ENCODE measurements around the gene LRRC8B. TPM values are rescaled to one million over a fixed set of nuclear protein-coding genes. Genes with fewer than 3 reads are reported as not detected.

Gene LRRC8B
- total and polyA plus RNA-seq, 2 of the 13 experiments (the other 11 are each of a cell fraction or from before 2014, with no cell fraction given) = 4.9 to 7.6 TPM

- 13% methylated on average over 8 of the region's 15 CpGs for WGBS (ENCODE audit: low lambda C conversion rate)
- H3K9me3 ChIP-seq (ENCODE audit: low read length) = no peaks in the 10 kb centered on the region
- DNase-seq (ENCODE audit: low spot score) (no peak), ATAC-seq (peak; percentile 73), FAIRE-seq (no peak)
- H3K79me2 ChIP-seq (ENCODE audit: insufficient read depth, low read length) = no peaks in the 10 kb centered on the region
- peak overlapping the region; percentile 75 for H3K4me2 ChIP-seq (ENCODE audit: low read depth, low read length)
- POLR2A ChIA-PET = no interaction called here
- peaks cover 29% of the 10 kb centered on the region for H3K4me1 ChIP-seq (ENCODE audit: insufficient read depth, low read length)
- H4K20me1 ChIP-seq (ENCODE audit: insufficient read depth, low read length) = no peaks in the 10 kb centered on the region
- in situ Hi-C loops (cut with HindIII; ENCODE audit: extremely low pct_ligation_motif_present, low pct_unique_long_range_greater_than_20kb) (no loop called here), intact Hi-C loops (cut with micrococcal nuclease; ENCODE audit: unreplicated experiment) (no loop called here)
- H3K4me3 ChIP-seq (replicated peaks in 1 of 3; ENCODE audit: insufficient read depth in 1 of 3, low read depth in 2 of 3, low read length in 3 of 3) = peak overlapping the region; percentile 30 to 71 (median 31)
- CTCF ChIA-PET (ENCODE audit: low intra/inter-chr PET ratio, low total read pairs) = no interaction called here
- H3K27ac ChIP-seq (ENCODE audit: extremely low read length, insufficient read depth, low read length) = no peak overlapping the region
- BruUV-seq (replicated peaks) = no TSS peak
- no peak overlapping the region for H2AFZ ChIP-seq (ENCODE audit: low read length)
- no peaks in the 10 kb centered on the region for H3K36me3 ChIP-seq (replicated peaks in 1 of 2; ENCODE audit: control insufficient read depth in 1 of 2, insufficient read depth in 2 of 2, low read length in 2 of 2)
- H3K27me3 ChIP-seq (ENCODE audit: control insufficient read depth in 1 of 2, insufficient read depth in 2 of 2, low read length in 2 of 2) = no peaks in the 10 kb centered on the region; a peak in 1 of 5 replicates
- peak overlapping the region; percentile 1; the same call in 1 of the 2 replicates for H3K9ac ChIP-seq (ENCODE audit: insufficient read depth, low read depth, low read length)
- TF ChIP-seq SALL1 (CRISPR knock-in tag; IDR thresholded peaks at IDR 0.05) (no peak), SP5 (CRISPR knock-in tag; IDR thresholded peaks at IDR 0.05; ENCODE audit: borderline replicate concordance, low read depth) (no peak), ZBTB21 (CRISPR knock-in tag; IDR thresholded peaks at IDR 0.05) (no peak), ELK4 (CRISPR knock-in tag; IDR thresholded peaks at IDR 0.05; ENCODE audit: borderline replicate concordance) (no peak), MBNL3 (CRISPR knock-in tag; conservative IDR thresholded peaks at IDR 0.05) (no peak), ZFP41 (CRISPR knock-in tag; IDR thresholded peaks at IDR 0.05; ENCODE audit: borderline replicate concordance) (no peak), MAFK (conservative IDR thresholded peaks at IDR 0.05 in 1 of 2, IDR thresholded peaks at IDR 0.05 in 1 of 2; ENCODE audit: low read length in 2 of 2) (no peak), JUND (CRISPR knock-in tag; IDR thresholded peaks at IDR 0.05) (no peak), MIER2 (CRISPR knock-in tag; IDR thresholded peaks at IDR 0.05) (no peak), ZBTB26 (CRISPR knock-in tag; IDR thresholded peaks at IDR 0.05; ENCODE audit: borderline replicate concordance) (no peak), JUNB (CRISPR knock-in tag; IDR thresholded peaks at IDR 0.05; ENCODE audit: borderline replicate concordance) (no peak), PAF1 (CRISPR knock-in tag; IDR thresholded peaks at IDR 0.05) (no peak), HINFP (CRISPR knock-in tag; IDR thresholded peaks at IDR 0.05; ENCODE audit: low read depth) (no peak), ZBTB4 (CRISPR knock-in tag; IDR thresholded peaks at IDR 0.05; ENCODE audit: borderline replicate concordance) (no peak), MATR3 (CRISPR knock-in tag; IDR thresholded peaks at IDR 0.05) (no peak), PRPF4 (IDR thresholded peaks at IDR 0.05; ENCODE audit: low read depth, low read length, poor library complexity, severe bottlenecking) (no peak), CREB1 (IDR thresholded peaks at IDR 0.05) (no peak), CREB1 (CRISPR knock-in tag; IDR thresholded peaks at IDR 0.05) (no peak), EZH2 (conservative IDR thresholded peaks at IDR 0.05; ENCODE audit: low read depth, low read length) (no peak)
Measured at GRCh38 chr1:89610457-89611011, 85.9 kb downstream of the LRRC8B start.
